ENCODE results near the gene DGLUCY.

GRCh38 chr14:91270619-91271018 lies 156.7 kb downstream of the DGLUCY start:
- no peak for TF ChIP-seq POLR2A (IDR thresholded peaks at IDR 0.05)
- no peak for TF ChIP-seq CTCF (IDR thresholded peaks at IDR 0.05)
